ENCODE data around the gene PACSIN2. TPM values are rescaled to one million over a fixed set of nuclear protein-coding genes. Genes with fewer than 3 reads are reported as not detected.

The PACSIN2 gene
- total and polyA plus RNA-seq, 10 of the 15 experiments (the other 5 are each of a cell fraction or from before 2014, with no cell fraction given): 0.93 to 78.7 (median 46.8) TPM

- TF ChIP-seq CUX1 (IDR thresholded peaks at IDR 0.05; ENCODE audit: insufficient replicate concordance, low read depth, low read length) (no peak), CREM (IDR thresholded peaks at IDR 0.05; ENCODE audit: low read depth) (peak; percentile 43; the same call in 1 of the 2 replicates), ZBED1 (IDR thresholded peaks at IDR 0.05; ENCODE audit: borderline replicate concordance) (no peak), CREB1 (IDR thresholded peaks at IDR 0.05; ENCODE audit: low read depth) (no peak), IRF4 (IDR thresholded peaks at IDR 0.05; ENCODE audit: low read depth, low read length) (0 out of 2 replicates have a peak, but pooled peaks have one; percentile 12), NR2C1 (IDR thresholded peaks at IDR 0.05) (no peak), POLR2A (IDR thresholded peaks at IDR 0.05; ENCODE audit: low read depth, low read length) (peak; percentile 66), USF2 (IDR thresholded peaks at IDR 0.05; ENCODE audit: borderline replicate concordance, low read depth, low read length) (no peak), EZH2 (IDR thresholded peaks at IDR 0.05; ENCODE audit: borderline replicate concordance, control insufficient read depth, low read depth, low read length) (no peak), MXI1 (IDR thresholded peaks at IDR 0.05; ENCODE audit: low read depth, low read length) (no peak; the same call in 1 of the 2 replicates), FOXK2 (IDR thresholded peaks at IDR 0.05) (no peak), PAX8 (IDR thresholded peaks at IDR 0.05) (no peak), PKNOX1 (IDR thresholded peaks at IDR 0.05) (no peak), JUNB (IDR thresholded peaks at IDR 0.05) (no peak), KAT2A (conservative IDR thresholded peaks at IDR 0.05; ENCODE audit: control insufficient read depth, low read depth, low read length) (no peak), SIX5 (IDR thresholded peaks at IDR 0.05; ENCODE audit: low read depth, low read length, severe bottlenecking) (no peak), RELB (IDR thresholded peaks at IDR 0.05; ENCODE audit: low read depth) (peak; percentile 30; the same call in 1 of the 2 replicates), CHD2 (IDR thresholded peaks at IDR 0.05; ENCODE audit: borderline replicate concordance, low read depth, low read length) (no peak), HDAC6 (IDR thresholded peaks at IDR 0.05; ENCODE audit: unreplicated experiment) (no peak)
Observed at GRCh38 chr22:42937164-42937843, 77.6 kb downstream of the PACSIN2 start (continued).

Measured in GM12878 (cell line).